HepG2 (cell line): Measurements from ENCODE around the gene TNFAIP2. TPM values are rescaled to one million over a fixed set of nuclear protein-coding genes. Genes with fewer than 3 reads are reported as not detected.
"Not testable (repeated sequence)": the region's sequence is repeated elsewhere in the genome, so short reads cannot be mapped to it uniquely, and the experiment has no call there.

Experiments
- ATAC-seq: fragments of 200-7000 bp; cut with Tn5 transposase; 3 replicates; pipeline ENCODE4 v1.9.1; 2020; ENCODE audit warnings: mild to moderate bottlenecking, moderate library complexity
- BruUV-seq: library from RNA; stranded (reverse); fragments of 400-500 nt; replicated peaks from 2 replicates; lab custom pipeline; 2021; lab: Mats Ljungman, UMichigan
- CTCF ChIA-PET: fragments of 300-600 bp; formaldehyde crosslinking; extraction: SDS; loops from one replicate; lab custom pipeline; 2021; ENCODE audit warnings: low total read pairs, inconsistent platforms, low intra/inter-chr PET ratio; lab: Yijun Ruan, JAX
- POLR2A ChIA-PET: fragments of 350-600 bp; sonication (Branson Sonifier 250); formaldehyde crosslinking; loops from one replicate; lab custom pipeline; 2020; ENCODE audit warnings: antibody characterized with exemption, inconsistent platforms; lab: Yijun Ruan, JAX
- DNase-seq: peaks from one replicate; pipeline ENCODE4 v3.0.0-alpha.2; 2015; ENCODE audit warnings: low spot score
- FAIRE-seq: peaks from 3 replicates; lab custom pipeline; 2011; peaks lifted over from hg19 to GRCh38; lab: Jason Lieb, UNC
- H2AFZ ChIP-seq: one replicate; pipeline ENCODE4 v1.6.1; 2011; ENCODE audit warnings: low read length, inconsistent platforms
- H3K27ac ChIP-seq: fragments of 300-600 bp; 3 replicates; pipeline ENCODE4 v1.8.0; 2011; ENCODE audit warnings: mixed run types, mild to moderate bottlenecking, mixed read lengths, low read length, inconsistent platforms; ENCODE audit not compliant: insufficient read depth; ENCODE audit errors: extremely low read length
- H3K27me3 ChIP-seq, 2 experiments: fragments of 200-600 bp in 1 of 2; 2 replicates in 1 of 2; 3 replicates in 1 of 2; pipeline versions ENCODE4 v1.6.0 to v1.8.0; 2011; ENCODE audit warnings: low read length in 2 of 2, mild to moderate bottlenecking in 2 of 2, moderate library complexity in 2 of 2, inconsistent platforms in 1 of 2; ENCODE audit not compliant: insufficient read depth in 2 of 2, control insufficient read depth in 1 of 2
- H3K36me3 ChIP-seq, 2 experiments: fragments of 200-600 bp in 1 of 2; replicated peaks in 1 of 2; 2 replicates in 1 of 2; 3 replicates in 1 of 2; pipeline versions ENCODE4 v1.5.1 to v1.8.0; 2011; ENCODE audit warnings: low read length in 2 of 2, inconsistent platforms in 1 of 2; ENCODE audit not compliant: insufficient read depth in 2 of 2, control insufficient read depth in 1 of 2
- H3K4me1 ChIP-seq: 2 replicates; pipeline ENCODE4 v1.5.1; 2012; ENCODE audit warnings: low read length, inconsistent platforms; ENCODE audit not compliant: insufficient read depth
- H3K4me2 ChIP-seq: 2 replicates; pipeline ENCODE4 v1.6.0; 2011; ENCODE audit warnings: low read depth, low read length, inconsistent platforms
- H3K4me3 ChIP-seq, 3 experiments: fragments of 200-600 bp in 1 of 3; sonication (generic), shearing (Covaris generic) in 1 of 3; replicated peaks in 1 of 3; 2 replicates each; pipeline ENCODE4 v1.5.1; 2011 to 2016; ENCODE audit warnings: low read length in 3 of 3, inconsistent platforms in 2 of 3, low read depth in 2 of 3, mild to moderate bottlenecking in 2 of 3, control low read depth in 1 of 3, mixed read lengths in 1 of 3; ENCODE audit not compliant: insufficient read depth in 1 of 3
- H3K79me2 ChIP-seq: one replicate; pipeline ENCODE4 v1.6.1; 2011; ENCODE audit warnings: low read length, inconsistent platforms; ENCODE audit not compliant: insufficient read depth
- H3K9ac ChIP-seq: 2 replicates; pipeline ENCODE4 v1.6.0; 2011; ENCODE audit warnings: mild to moderate bottlenecking, low read depth, low read length, inconsistent platforms; ENCODE audit not compliant: insufficient read depth
- H3K9me3 ChIP-seq: 2 replicates; pipeline ENCODE4 v1.5.1; 2012; ENCODE audit warnings: mild to moderate bottlenecking, low read length
- H4K20me1 ChIP-seq: 2 replicates; pipeline ENCODE4 v1.6.0; 2011; ENCODE audit warnings: inconsistent platforms, mild to moderate bottlenecking, low read length, moderate library complexity; ENCODE audit not compliant: insufficient read depth
- HNRNPK ChIP-seq: fragments of 200-400 bp; formaldehyde crosslinking; IDR thresholded peaks from 2 replicates; pipeline ENCODE4 v1.6.1; 2018; ENCODE audit warnings: low read length, low read depth, moderate library complexity, mild to moderate bottlenecking; ENCODE audit not compliant: poor library complexity, severe bottlenecking
- KAT8 ChIP-seq: IDR thresholded peaks from 2 replicates; pipeline ENCODE4 v1.6.1; 2016; ENCODE audit warnings: missing genetic modification reagents, missing compliant biosample characterization
- PCBP1 ChIP-seq: fragments of 200-400 bp; formaldehyde crosslinking; IDR thresholded peaks from 2 replicates; pipeline ENCODE4 v1.6.1; 2017; ENCODE audit warnings: mild to moderate bottlenecking, low read depth, low read length, borderline replicate concordance
- PCBP2 ChIP-seq: fragments of 200-400 bp; formaldehyde crosslinking; optimal IDR thresholded peaks from 2 replicates; pipeline ENCODE3; 2018; ENCODE audit warnings: low read length, low read depth; ENCODE audit not compliant: poor library complexity, severe bottlenecking
- SAP130 ChIP-seq: IDR thresholded peaks from 2 replicates; pipeline ENCODE4 v1.6.1; 2016; ENCODE audit warnings: low read depth
- SNAPC4 ChIP-seq: sonication (generic); formaldehyde crosslinking; IDR thresholded peaks from 2 replicates; pipeline ENCODE4 v1.4.0; 2020; ENCODE audit warnings: mild to moderate bottlenecking, missing genetic modification reagents
- ZNF121 ChIP-seq: sonication (generic); formaldehyde crosslinking; IDR thresholded peaks from 2 replicates; pipeline ENCODE4 v1.5.0; 2020; ENCODE audit warnings: mild to moderate bottlenecking, missing genetic modification reagents
- WGBS: methylation state at CpG from one replicate; pipeline ENCODE4 v1.1.6; 2017; ENCODE audit warnings: low lambda C conversion rate; 5-methylcytosine and 5-hydroxymethylcytosine counted together
- in situ Hi-C: cut with HindIII; loops from 2 replicates; pipeline ENCODE4 v1.10.0; 2017; ENCODE audit warnings: low pct_unique_long_range_greater_than_20kb; ENCODE audit not compliant: extremely low pct_ligation_motif_present
- intact Hi-C: fragments of 100-400 bp; cut with micrococcal nuclease; formaldehyde crosslinking; loops from one replicate; pipeline ENCODE4 v1.10.0; 2022; ENCODE audit not compliant: unreplicated experiment
- polyA plus RNA-seq, 8 experiments: library from polyadenylated mRNA; depleted of rRNA in 3 of 8; stranded (reverse) in 7 of 8; unstranded in 1 of 8; fragments of >200 nt; fragmentation: Illumina TruSeq in 4 of 8; extraction: Trizol in 4 of 8; gene quantifications; 2 replicates each; pipeline versions ENCODE4 v1.2.1 to v1.2.3, GENCODE V29; 2011 to 2016; ENCODE audit warnings: low read depth in 4 of 8, missing spikeins in 1 of 8, mixed read lengths in 1 of 8; ENCODE audit not compliant: insufficient read depth in 1 of 8
- total RNA-seq, 5 experiments: library from RNA; depleted of rRNA; stranded (reverse); fragments of >200 nt; fragmentation: Illumina TruSeq; extraction: Trizol; gene quantifications; 2 replicates each; pipeline ENCODE4 v1.2.3, GENCODE V29; 2016; ENCODE audit warnings: low read depth in 1 of 5

Gene TNFAIP2
- total and polyA plus RNA-seq, 2 of the 13 experiments (the other 11 are each of a cell fraction or from before 2014, with no cell fraction given): 0.46 to 1.5 TPM

GRCh38 chr14:103117499-103117898 is 5.8 kb upstream of the TNFAIP2 start:
- H3K4me2 ChIP-seq, intact Hi-C loops, ATAC-seq, H3K9ac ChIP-seq, DNase-seq, H3K9me3 ChIP-seq, BruUV-seq, H3K27ac ChIP-seq, FAIRE-seq, H4K20me1 ChIP-seq, H3K79me2 ChIP-seq, H3K4me3 ChIP-seq, H3K36me3 ChIP-seq, H2AFZ ChIP-seq, in situ Hi-C loops: not testable (repeated sequence)
- ChIA-PET CTCF (interaction anchor here (0.6 kb wide), 1 partner anchor 66 kb away, joined by 3 read pairs; no protein-coding TSS in a partner anchor), POLR2A (interaction anchor here (1.2 to 1.7 kb wide), 2 partner anchors 13 to 17 kb away, joined by 3 to 7 read pairs; no protein-coding TSS in a partner anchor)
- H3K27me3 ChIP-seq: peaks cover 0 to 20% of the 10 kb centered on the region in 2 experiments; a peak in 2 of 5 replicates
- 56% methylated on average over 7 of the region's 7 CpGs for WGBS
- peak; percentile 61; the same call in 1 of the 2 replicates for TF ChIP-seq ZNF121 (CRISPR knock-in tag)
- peaks cover 82% of the 10 kb centered on the region for H3K4me1 ChIP-seq

GRCh38 chr14:103118018-103118662 is 5.1 kb upstream of the TNFAIP2 start:
- Histone ChIP-seq H3K36me3 (no peaks in the 10 kb centered on the region), H3K4me3 (no peak overlapping the region), H2AFZ (no peak overlapping the region), H3K27ac (no peak overlapping the region), H3K4me2 (peak overlapping the region; percentile 32), H3K79me2 (no peaks in the 10 kb centered on the region), H3K4me1 (peaks cover 80% of the 10 kb centered on the region), H3K9ac (no peak overlapping the region), H3K9me3 (no peaks in the 10 kb centered on the region), H4K20me1 (no peaks in the 10 kb centered on the region; the same call in 1 of the 2 replicates), H3K27me3 (peaks cover 0 to 20% of the 10 kb centered on the region in 2 experiments; a peak in 2 of 5 replicates)
- TF ChIP-seq HNRNPK (peak; percentile 87), PCBP2 (peak; percentile 51), KAT8 (CRISPR knock-in tag) (no peak), PCBP1 (0 out of 2 replicates have a peak, but pooled peaks have one; percentile 66), SNAPC4 (CRISPR knock-in tag) (no peak), SAP130 (CRISPR knock-in tag) (0 out of 2 replicates have a peak, but pooled peaks have one; percentile 34)
- ATAC-seq (no peak), DNase-seq (no peak), FAIRE-seq (no peak)
- POLR2A ChIA-PET: interaction anchor here (0.6 to 1.2 kb wide), 2 partner anchors 13 to 254 kb away, joined by 3 to 5 read pairs; no protein-coding TSS in a partner anchor
- intact Hi-C loops (no loop called here), in situ Hi-C loops (no loop called here)
- 6% methylated on average over 9 of the region's 10 CpGs for WGBS
- BruUV-seq: no TSS peak
- CTCF ChIA-PET: interaction anchor here (0.6 kb wide), 1 partner anchor 65 kb away, joined by 3 read pairs; no protein-coding TSS in a partner anchor
